Measurements from ENCODE around the gene DAZL. TPM values are rescaled to one million over a fixed set of nuclear protein-coding genes. Genes with fewer than 3 reads are reported as not detected.

The DAZL gene
- total and polyA plus RNA-seq, 5 donors: not detected

- Histone ChIP-seq H3K4me1 (ENCODE audit: control insufficient read depth, insufficient read depth, low read length) (no peaks in the 10 kb centered on the region), H3K4me3 (ENCODE audit: low read length) (no peak overlapping the region), H3K27ac (ENCODE audit: low read length) (no peak overlapping the region), H3K9me3 (ENCODE audit: control insufficient read depth, low read length) (no peaks in the 10 kb centered on the region), H3K27me3 (ENCODE audit: control insufficient read depth, insufficient read depth) (no peaks in the 10 kb centered on the region)
- intact Hi-C loops (cut with DNase I): no loop called here
- ATAC-seq (no peak), DNase-seq (no peak)
- WGBS: 81% methylated on average over 3 of the region's 3 CpGs
These were observed 9.4 kb downstream of the DAZL start for GRCh38 chr3:16595778-16596177.

- no peaks in the 10 kb centered on the region for H3K9me3 ChIP-seq (ENCODE audit: control insufficient read depth, low read length)
- ATAC-seq (no peak), DNase-seq (no peak)
- intact Hi-C loops (cut with DNase I): no loop called here
- no peak overlapping the region for H3K4me3 ChIP-seq (ENCODE audit: low read length)
- no peak overlapping the region for H3K27ac ChIP-seq (ENCODE audit: low read length)
- no peaks in the 10 kb centered on the region for H3K27me3 ChIP-seq (ENCODE audit: control insufficient read depth, insufficient read depth)
- H3K4me1 ChIP-seq (ENCODE audit: control insufficient read depth, insufficient read depth, low read length): no peaks in the 10 kb centered on the region
- 96% methylated on average over 6 of the region's 6 CpGs for WGBS
These were observed 15.2 kb downstream of the DAZL start for GRCh38 chr3:16589867-16590624.

DNA sequence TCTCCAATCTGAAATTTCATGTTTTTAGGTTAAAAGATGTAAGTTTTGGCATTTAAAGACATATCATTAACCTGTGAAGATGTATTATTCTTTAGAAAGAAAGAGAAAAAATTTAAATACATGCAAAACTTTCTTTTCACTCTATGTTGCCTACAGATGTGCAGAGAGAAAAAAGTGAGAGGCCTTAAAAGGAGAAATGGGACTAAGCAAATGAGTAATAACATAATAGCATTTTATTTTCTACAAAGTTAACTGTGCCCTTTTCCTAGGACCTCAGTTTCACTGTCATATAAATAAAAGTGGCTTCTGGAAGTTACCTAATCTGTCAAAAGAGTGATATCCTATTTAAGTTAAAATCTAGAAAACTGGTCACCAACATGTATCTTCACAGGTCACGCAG lies 16.1 kb downstream of the DAZL start:
- Histone ChIP-seq H3K9me3 (ENCODE audit: control insufficient read depth, low read length) (no peaks in the 10 kb centered on the region), H3K27me3 (ENCODE audit: control insufficient read depth, insufficient read depth) (no peaks in the 10 kb centered on the region), H3K27ac (ENCODE audit: low read length) (no peak overlapping the region), H3K4me3 (ENCODE audit: low read length) (no peak overlapping the region), H3K4me1 (ENCODE audit: control insufficient read depth, insufficient read depth, low read length) (no peaks in the 10 kb centered on the region)
- DNase-seq (no peak), ATAC-seq (no peak)
- intact Hi-C loops (cut with DNase I): no loop called here
- 99% methylated on average over 1 of the region's 1 CpG for WGBS

DNA sequence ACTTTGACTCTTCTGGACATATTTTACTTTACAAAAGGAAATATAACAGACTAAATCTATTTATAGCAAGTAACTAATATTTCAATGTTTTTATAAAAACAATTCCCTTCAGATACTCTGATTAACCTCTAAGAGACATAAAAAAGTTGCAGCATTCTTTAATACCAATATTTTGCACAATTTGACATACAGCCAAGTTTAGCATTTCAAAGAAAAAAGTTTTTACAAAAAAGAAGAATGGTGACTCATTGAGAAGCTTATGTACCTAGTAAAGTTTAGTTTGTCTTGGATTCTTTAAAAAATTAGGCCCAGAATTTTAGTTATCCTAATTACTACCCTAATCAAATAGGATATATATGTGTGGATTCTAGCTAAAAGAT lies 17.6 kb downstream of the DAZL start:
- no peaks in the 10 kb centered on the region for H3K9me3 ChIP-seq (ENCODE audit: control insufficient read depth, low read length)
- intact Hi-C loops (cut with DNase I): no loop called here
- H3K4me1 ChIP-seq (ENCODE audit: control insufficient read depth, insufficient read depth, low read length): no peaks in the 10 kb centered on the region

DNA sequence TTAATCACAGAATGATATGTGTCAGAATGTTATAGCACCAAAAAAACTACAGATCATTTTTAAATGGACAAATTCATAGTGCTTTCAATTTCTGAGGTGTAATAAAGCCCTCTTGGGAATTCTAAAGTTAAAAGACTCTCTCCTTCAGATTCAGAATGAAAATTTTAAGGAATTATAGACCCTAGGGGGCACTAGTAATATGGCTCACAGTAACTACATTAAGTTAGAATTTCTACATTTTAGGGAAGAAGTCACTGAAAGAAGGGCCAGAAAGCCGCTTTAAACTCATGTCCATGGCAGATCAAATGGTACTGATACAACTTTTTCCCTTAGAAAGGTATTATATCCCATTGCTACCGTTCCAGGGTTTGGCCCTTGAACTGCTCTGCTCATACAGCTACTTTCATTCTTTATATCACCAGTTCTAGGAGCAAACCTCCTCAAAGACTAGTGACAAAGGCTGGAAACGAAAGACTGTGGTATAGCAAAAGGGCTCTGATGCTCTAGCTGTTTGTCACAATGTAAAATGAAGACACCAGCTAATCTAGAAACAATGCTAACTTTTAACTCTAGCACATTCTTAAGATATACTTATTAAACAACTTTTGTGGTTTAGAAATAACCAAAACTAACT lies 18.1 kb downstream of the DAZL start:
- 79% methylated on average over 3 of the region's 3 CpGs for WGBS
- Histone ChIP-seq H3K9me3 (ENCODE audit: control insufficient read depth, low read length) (no peaks in the 10 kb centered on the region), H3K27me3 (ENCODE audit: control insufficient read depth, insufficient read depth) (no peaks in the 10 kb centered on the region), H3K27ac (ENCODE audit: low read length) (no peak overlapping the region), H3K4me1 (ENCODE audit: control insufficient read depth, insufficient read depth, low read length) (no peaks in the 10 kb centered on the region), H3K4me3 (ENCODE audit: low read length) (no peak overlapping the region)
- no peak for DNase-seq
- intact Hi-C loops (cut with DNase I): no loop called here
- ATAC-seq: no peak

More for the DNA sequence above, 17.6 kb downstream of the DAZL start:
- no peaks in the 10 kb centered on the region for H3K27me3 ChIP-seq (ENCODE audit: control insufficient read depth, insufficient read depth)
- ATAC-seq (no peak), DNase-seq (no peak)
- H3K4me3 ChIP-seq (ENCODE audit: low read length): no peak overlapping the region
- H3K27ac ChIP-seq (ENCODE audit: low read length): no peak overlapping the region

DNA sequence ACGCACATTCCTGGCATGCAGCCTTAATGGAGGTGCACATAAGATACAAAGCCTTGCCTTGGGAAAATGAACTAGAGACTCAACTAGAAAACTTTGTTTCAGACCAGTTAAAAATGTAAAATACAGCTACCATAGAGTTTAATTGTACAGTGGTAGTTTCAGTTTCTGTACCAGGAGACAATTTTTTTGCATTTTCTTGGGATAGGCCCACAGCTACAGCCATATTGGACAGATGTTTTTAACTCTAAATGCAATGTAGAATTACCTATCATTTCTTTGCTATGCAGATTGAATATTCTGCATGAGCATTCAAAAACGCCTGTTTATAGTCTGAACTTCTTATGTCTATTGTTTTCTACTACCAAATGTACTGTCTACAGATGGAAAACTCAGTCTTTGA lies 20.3 kb downstream of the DAZL start:
- no peak for ATAC-seq
- 84% methylated on average over 2 of the region's 2 CpGs for WGBS

DNA sequence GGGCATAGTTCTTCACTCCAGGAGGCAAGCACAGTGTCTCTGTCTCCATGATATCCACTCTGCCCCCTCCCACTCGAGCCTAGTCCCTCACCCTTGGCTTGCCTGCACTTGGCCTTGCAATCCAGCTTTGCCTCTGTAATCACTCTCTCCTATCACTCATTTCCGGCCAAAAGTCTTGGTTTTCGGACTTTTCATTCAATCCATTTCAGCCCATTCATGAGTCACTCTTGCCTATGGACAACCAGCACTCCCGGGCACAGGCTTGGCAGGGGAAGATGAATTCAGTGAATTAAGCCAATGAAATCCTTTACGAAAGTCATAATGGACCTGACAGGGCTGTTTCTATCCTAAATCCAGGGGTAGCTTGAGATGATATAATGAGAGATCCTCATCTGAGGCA lies 21.7 kb downstream of the DAZL start:
- Histone ChIP-seq H3K27ac (ENCODE audit: low read length) (no peak overlapping the region), H3K27me3 (ENCODE audit: control insufficient read depth, insufficient read depth) (no peaks in the 10 kb centered on the region), H3K9me3 (ENCODE audit: control insufficient read depth, low read length) (no peaks in the 10 kb centered on the region), H3K4me3 (ENCODE audit: low read length) (no peak overlapping the region), H3K4me1 (ENCODE audit: control insufficient read depth, insufficient read depth, low read length) (no peaks in the 10 kb centered on the region)
- intact Hi-C loops (cut with DNase I): no loop called here
- 84% methylated on average over 5 of the region's 5 CpGs for WGBS
- ATAC-seq (no peak), DNase-seq (no peak)

More for the DNA sequence above, 20.3 kb downstream of the DAZL start:
- no peak for DNase-seq
- Histone ChIP-seq H3K9me3 (ENCODE audit: control insufficient read depth, low read length) (no peaks in the 10 kb centered on the region), H3K27me3 (ENCODE audit: control insufficient read depth, insufficient read depth) (no peaks in the 10 kb centered on the region), H3K27ac (ENCODE audit: low read length) (no peak overlapping the region), H3K4me3 (ENCODE audit: low read length) (no peak overlapping the region), H3K4me1 (ENCODE audit: control insufficient read depth, insufficient read depth, low read length) (no peaks in the 10 kb centered on the region)
- intact Hi-C loops (cut with DNase I): no loop called here

DNA sequence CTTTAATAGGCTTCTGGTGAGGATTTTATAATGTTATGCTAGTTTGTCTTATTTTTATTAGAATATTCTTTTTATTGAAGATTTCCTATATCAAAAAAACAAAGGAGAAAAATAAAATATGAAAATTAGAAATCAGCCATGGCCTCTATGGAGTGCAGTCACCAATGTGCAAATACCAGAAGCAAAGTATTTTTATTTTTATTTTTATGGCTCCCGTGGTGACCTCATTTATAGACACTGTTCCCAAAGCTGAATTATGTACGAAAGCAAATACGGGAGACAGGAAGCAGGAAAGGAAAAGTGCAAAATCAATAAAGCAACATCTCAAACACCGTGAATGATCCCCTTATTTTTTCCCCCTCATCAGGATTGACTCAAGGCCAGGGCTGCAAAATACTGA lies 35.1 kb downstream of the DAZL start:
- H3K27me3 ChIP-seq (ENCODE audit: control insufficient read depth, insufficient read depth): no peaks in the 10 kb centered on the region
- no peak for ATAC-seq
- no peaks in the 10 kb centered on the region for H3K9me3 ChIP-seq (ENCODE audit: control insufficient read depth, low read length)
- no peak overlapping the region for H3K27ac ChIP-seq (ENCODE audit: low read length)
- 59% methylated on average over 4 of the region's 4 CpGs for WGBS
- no peak overlapping the region for H3K4me3 ChIP-seq (ENCODE audit: low read length)
- intact Hi-C loops (cut with DNase I): no loop called here
- H3K4me1 ChIP-seq (ENCODE audit: control insufficient read depth, insufficient read depth, low read length): no peaks in the 10 kb centered on the region
- no peak for DNase-seq

GRCh38 chr3:16568532-16568931 lies 36.7 kb downstream of the DAZL start:
- Histone ChIP-seq H3K27me3 (ENCODE audit: control insufficient read depth, insufficient read depth) (no peaks in the 10 kb centered on the region), H3K9me3 (ENCODE audit: control insufficient read depth, low read length) (no peaks in the 10 kb centered on the region), H3K4me3 (ENCODE audit: low read length) (no peak overlapping the region), H3K4me1 (ENCODE audit: control insufficient read depth, insufficient read depth, low read length) (no peaks in the 10 kb centered on the region), H3K27ac (ENCODE audit: low read length) (no peak overlapping the region)
- DNase-seq (no peak), ATAC-seq (no peak)
- intact Hi-C loops (cut with DNase I): no loop called here
- 76% methylated on average over 2 of the region's 2 CpGs for WGBS

- H3K4me3 ChIP-seq (ENCODE audit: low read length): no peak overlapping the region
- DNase-seq: no peak
- no peak overlapping the region for H3K27ac ChIP-seq (ENCODE audit: low read length)
- no peak for ATAC-seq
- no peaks in the 10 kb centered on the region for H3K27me3 ChIP-seq (ENCODE audit: control insufficient read depth, insufficient read depth)
- intact Hi-C loops (cut with DNase I): no loop called here
- WGBS: 38% methylated on average over 2 of the region's 2 CpGs
- no peaks in the 10 kb centered on the region for H3K9me3 ChIP-seq (ENCODE audit: control insufficient read depth, low read length)
- no peaks in the 10 kb centered on the region for H3K4me1 ChIP-seq (ENCODE audit: control insufficient read depth, insufficient read depth, low read length)
These were observed 37.1 kb downstream of the DAZL start for GRCh38 chr3:16568115-16568514.

DNA sequence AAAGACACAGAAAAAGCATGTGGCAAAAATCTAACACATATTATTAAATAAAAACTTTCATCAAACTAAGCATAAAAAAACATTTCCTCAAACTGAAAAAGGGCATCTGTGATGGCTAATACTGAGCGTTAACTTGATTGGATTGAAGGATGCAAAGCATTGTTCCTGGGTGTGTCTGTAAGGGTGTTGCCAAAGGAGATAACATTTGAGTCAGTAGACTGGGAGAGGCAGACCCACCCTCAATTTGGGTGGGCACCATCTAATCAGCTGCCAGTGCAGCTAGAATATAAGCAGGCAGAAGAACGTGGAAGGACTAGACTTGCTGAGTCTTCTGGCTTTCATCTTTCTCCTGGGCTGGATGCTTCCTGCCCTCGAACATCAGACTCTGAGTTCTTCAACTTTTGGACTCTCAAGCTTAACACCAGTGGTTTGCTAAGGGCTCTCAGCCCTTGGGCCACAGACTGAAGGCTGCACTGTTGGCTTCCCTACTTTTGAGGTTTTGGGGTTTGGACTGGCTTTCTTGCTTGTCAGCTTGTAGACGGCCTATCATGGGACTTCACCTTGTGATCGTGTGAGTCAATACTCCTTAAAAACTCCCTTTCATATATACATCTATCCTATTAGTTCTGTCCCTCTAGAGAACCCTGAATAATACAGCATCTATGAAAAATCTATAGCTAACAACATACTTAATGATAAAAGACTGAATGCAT lies 45.4 kb downstream of the DAZL start:
- DNase-seq (no peak), ATAC-seq (no peak)
- H3K9me3 ChIP-seq (ENCODE audit: control insufficient read depth, low read length): no peaks in the 10 kb centered on the region
- no peak overlapping the region for H3K4me3 ChIP-seq (ENCODE audit: low read length)
- H3K27me3 ChIP-seq (ENCODE audit: control insufficient read depth, insufficient read depth): no peaks in the 10 kb centered on the region
- 76% methylated on average over 5 of the region's 5 CpGs for WGBS
- no peak overlapping the region for H3K27ac ChIP-seq (ENCODE audit: low read length)
- no peaks in the 10 kb centered on the region for H3K4me1 ChIP-seq (ENCODE audit: control insufficient read depth, insufficient read depth, low read length)
- intact Hi-C loops (cut with DNase I): no loop called here
